Activated CD8-positive, alpha-beta T cell treated with anti-CD3 and anti-CD28 coated beads for 36 hours (primary cell): Measurements from ENCODE around the gene ATP6V0E1. TPM values are rescaled to one million over a fixed set of nuclear protein-coding genes. Genes with fewer than 3 reads are reported as not detected.
"Not testable (repeated sequence)": the region's sequence is repeated elsewhere in the genome, so short reads cannot be mapped to it uniquely, and the experiment has no call there.

Source experiments
- ATAC-seq: fragments of 200-7000 bp; cut with Tn5 transposase; one replicate; pipeline ENCODE4 v1.10.0; 2021; ENCODE audit warnings: mild to moderate bottlenecking, moderate library complexity
- CTCF ChIA-PET: fragments of 350-600 bp; sonication (Branson Sonifier 250); formaldehyde crosslinking; loops from one replicate; lab custom pipeline; 2021; ENCODE audit warnings: antibody characterized with exemption; lab: Charles Lee
- POLR2A ChIA-PET: fragments of 350-600 bp; sonication (Branson Sonifier 250); formaldehyde crosslinking; loops from one replicate; lab custom pipeline; 2021; ENCODE audit warnings: antibody characterized with exemption; lab: Charles Lee
- DNase-seq: peaks from one replicate; pipeline ENCODE4 v3.0.0-alpha.2; 2020
- H3K27ac Mint-ChIP-seq: one replicate; pipeline ENCODE4 v1.8.0; 2021; ENCODE audit warnings: mild to moderate bottlenecking, mixed read lengths
- H3K27me3 Mint-ChIP-seq: one replicate; pipeline ENCODE4 v1.8.0; 2021; ENCODE audit warnings: mixed read lengths
- H3K36me3 Mint-ChIP-seq: one replicate; pipeline ENCODE4 v1.8.0; 2021; ENCODE audit warnings: low read depth, mixed read lengths
- H3K4me1 Mint-ChIP-seq: one replicate; pipeline ENCODE4 v1.8.0; 2021; ENCODE audit warnings: low read depth, mixed read lengths
- H3K4me3 Mint-ChIP-seq: one replicate; pipeline ENCODE4 v1.8.0; 2021; ENCODE audit warnings: mild to moderate bottlenecking, moderate library complexity, mixed read lengths
- H3K9me3 Mint-ChIP-seq: one replicate; pipeline ENCODE4 v1.8.0; 2021; ENCODE audit warnings: mixed read lengths
- CTCF ChIP-seq: fragments of 200-600 bp; IDR thresholded peaks from one replicate; pipeline ENCODE4 v1.8.0; 2022; ENCODE audit warnings: antibody characterized with exemption, mild to moderate bottlenecking
- intact Hi-C: fragments of 100-400 bp; cut with micrococcal nuclease; formaldehyde crosslinking; loops from one replicate; pipeline ENCODE4 v1.10.0; 2022
- total RNA-seq, 2 experiments: library from RNA; stranded (reverse); gene quantifications; one replicate each; pipeline ENCODE4 v1.2.3, GENCODE V29; 2021

Gene ATP6V0E1
- total RNA-seq, 2 experiments from 2014 or later: 68.0 to 79.8 TPM

GRCh38 chr5:173014671-173015070 lies 31.1 kb downstream of the ATP6V0E1 start:
- Mint-ChIP-seq H3K36me3 (peaks cover 13% of the 10 kb centered on the region), H3K9me3 (no peaks in the 10 kb centered on the region), H3K4me3 (no peak overlapping the region), H3K27me3 (no peaks in the 10 kb centered on the region), H3K4me1 (peaks cover 55% of the 10 kb centered on the region), H3K27ac (peak overlapping the region; percentile 2)
- TF ChIP-seq CTCF: no peak
- ATAC-seq (no peak), DNase-seq (no peak)
- intact Hi-C loops: no loop called here
- ChIA-PET CTCF (interaction anchor here (1.2 to 2.0 kb wide), 2 partner anchors 29 to 30 kb away, joined by 3 to 6 read pairs; partner anchors contain the start of gene ATP6V0E1), POLR2A (interaction anchor here (0.7 kb wide), 1 partner anchor 13 kb away, joined by 3 read pairs; no protein-coding TSS in a partner anchor)

GRCh38 chr5:173015192-173015591 lies 31.6 kb downstream of the ATP6V0E1 start:
- no peak for DNase-seq
- no peak for ATAC-seq
- H3K36me3 Mint-ChIP-seq: peaks cover 18% of the 10 kb centered on the region
- H3K27me3 Mint-ChIP-seq: no peaks in the 10 kb centered on the region
- intact Hi-C loops: no loop called here
- CTCF ChIA-PET: interaction anchor here (1.2 kb wide), 1 partner anchor 29 kb away, joined by 3 read pairs; no protein-coding TSS in a partner anchor
- no peak overlapping the region for H3K4me3 Mint-ChIP-seq
- H3K4me1 Mint-ChIP-seq: peaks cover 52% of the 10 kb centered on the region
- TF ChIP-seq CTCF: no peak
- POLR2A ChIA-PET: interaction anchor here (0.7 kb wide), 1 partner anchor 14 kb away, joined by 3 read pairs; no protein-coding TSS in a partner anchor
- H3K27ac Mint-ChIP-seq: peak overlapping the region; percentile 9
- H3K9me3 Mint-ChIP-seq: no peaks in the 10 kb centered on the region

DNA sequence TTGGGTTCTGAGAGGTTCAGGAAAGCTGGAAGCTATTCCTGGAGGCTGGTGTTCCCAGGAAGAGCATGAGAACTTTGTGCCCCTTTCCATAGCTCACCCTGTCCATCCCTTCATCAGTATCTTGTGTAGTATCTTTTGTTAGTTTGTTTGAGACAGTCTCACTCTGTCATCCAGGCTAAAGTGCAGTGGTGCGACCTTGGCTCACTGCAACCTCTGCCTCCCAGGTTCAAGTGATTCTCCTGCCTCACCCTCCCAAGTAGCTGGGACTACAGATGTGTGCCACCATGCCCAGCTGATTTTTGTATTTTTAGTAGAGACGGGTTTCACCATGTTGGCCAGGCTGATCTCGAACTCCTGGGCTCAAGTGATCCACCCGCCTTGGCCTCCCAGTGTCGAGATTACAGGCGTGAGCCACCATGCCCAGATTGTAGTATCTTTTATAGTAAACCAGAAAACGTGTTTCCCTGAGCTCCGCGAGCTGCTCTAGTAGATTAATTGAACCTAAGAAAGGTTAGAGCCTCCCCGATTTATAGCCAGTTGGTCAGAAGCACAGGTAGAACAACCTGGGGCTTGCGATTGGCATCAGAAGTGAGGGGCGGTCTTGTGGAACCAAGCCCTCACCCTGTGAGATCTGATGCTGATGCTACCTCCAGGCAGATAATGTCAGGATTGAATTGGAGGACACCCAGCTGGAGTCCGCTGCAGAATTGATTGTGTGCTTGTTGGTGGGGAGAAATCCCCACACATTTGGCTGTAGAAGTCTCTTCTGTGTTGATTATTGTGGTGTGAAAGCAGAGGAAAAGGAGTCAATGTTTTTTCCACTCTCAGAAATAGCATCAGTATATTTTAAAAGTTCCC lies 32.3 kb downstream of the ATP6V0E1 start:
- CTCF ChIA-PET: interaction anchor here (1.0 to 1.2 kb wide), 3 partner anchors 9 to 123 kb away, joined by 3 to 4 read pairs (median 3); no protein-coding TSS in a partner anchor
- peaks cover 46% of the 10 kb centered on the region for H3K4me1 Mint-ChIP-seq
- H3K27me3 Mint-ChIP-seq: no peaks in the 10 kb centered on the region
- ATAC-seq: no peak
- no peaks in the 10 kb centered on the region for H3K9me3 Mint-ChIP-seq
- no peak for DNase-seq
- no peak overlapping the region for H3K4me3 Mint-ChIP-seq
- peak overlapping the region; percentile 75 for H3K27ac Mint-ChIP-seq
- POLR2A ChIA-PET: interaction anchor here (0.7 kb wide), 1 partner anchor 14 kb away, joined by 3 read pairs; no protein-coding TSS in a partner anchor
- TF ChIP-seq CTCF: no peak
- H3K36me3 Mint-ChIP-seq: peaks cover 18% of the 10 kb centered on the region
- intact Hi-C loops: no loop called here

GRCh38 chr5:173016598-173017046 lies 33.1 kb downstream of the ATP6V0E1 start:
- peaks cover 42% of the 10 kb centered on the region for H3K4me1 Mint-ChIP-seq
- ChIA-PET CTCF (interaction anchor here (1.0 to 1.1 kb wide), 2 partner anchors 8 to 122 kb away, joined by 3 to 4 read pairs; no protein-coding TSS in a partner anchor), POLR2A (no interaction called here)
- ATAC-seq: peak; percentile 34
- no peak for DNase-seq
- peak overlapping the region; percentile 75 for H3K27ac Mint-ChIP-seq
- TF ChIP-seq CTCF: no peak
- no peak overlapping the region for H3K4me3 Mint-ChIP-seq
- intact Hi-C loops: no loop called here
- H3K36me3 Mint-ChIP-seq: peaks cover 24% of the 10 kb centered on the region
- H3K9me3 Mint-ChIP-seq: no peaks in the 10 kb centered on the region
- H3K27me3 Mint-ChIP-seq: no peaks in the 10 kb centered on the region

- intact Hi-C loops, POLR2A ChIA-PET, H3K27me3 Mint-ChIP-seq, DNase-seq, H3K4me3 Mint-ChIP-seq, ATAC-seq, H3K9me3 Mint-ChIP-seq: not testable (repeated sequence)
- Mint-ChIP-seq H3K27ac (peak overlapping the region; percentile 75), H3K4me1 (peaks cover 39% of the 10 kb centered on the region), H3K36me3 (peaks cover 26% of the 10 kb centered on the region)
- CTCF ChIA-PET: interaction anchor here (1.0 to 1.1 kb wide), 2 partner anchors 8 to 122 kb away, joined by 3 to 4 read pairs; no protein-coding TSS in a partner anchor
Measured at GRCh38 chr5:173017087-173017486, 33.5 kb downstream of the ATP6V0E1 start.
